ENCODE measurements around the gene VAT1.
"Not testable (repeated sequence)": the region's sequence is repeated elsewhere in the genome, so short reads cannot be mapped to it uniquely, and the experiment has no call there.

VAT1 gene

GRCh38 chr17:43003542-43004172, 18.5 kb downstream of the VAT1 start:
- no peak for DNase-seq

- not testable (repeated sequence) for DNase-seq
These were observed 21.3 kb downstream of the VAT1 start for GRCh38 chr17:43000894-43001293.

- no peak for DNase-seq
These were observed 23.1 kb downstream of the VAT1 start for GRCh38 chr17:42999003-42999525.

- DNase-seq, result peak; percentile 96 to 97
These were observed 23.9 kb downstream of the VAT1 start, which contains the start of gene RPL27 for GRCh38 chr17:42997984-42998938. RPL27 (plus strand) TSS chr17:42998419; CDS start chr17:42998751, 332 bp downstream.

GRCh38 chr17:42997390-42997983, 24.7 kb downstream of the VAT1 start:
- no peak for DNase-seq

- DNase-seq, result not testable (repeated sequence)
These were observed 28.3 kb downstream of the VAT1 start for GRCh38 chr17:42993913-42994312.

- DNase-seq, result no peak
These were observed 29.3 kb downstream of the VAT1 start for GRCh38 chr17:42992872-42993271.

GRCh38 chr17:42991471-42991870, 30.7 kb downstream of the VAT1 start:
- no peak for DNase-seq

- DNase-seq, result no peak
These were observed 32.2 kb downstream of the VAT1 start for GRCh38 chr17:42989726-42990652.

- no peak for DNase-seq
These were observed 33.0 kb downstream of the VAT1 start for GRCh38 chr17:42989141-42989540.

GRCh38 chr17:42985225-42985624, 37.0 kb downstream of the VAT1 start:
- DNase-seq, result no peak

GRCh38 chr17:42982266-42982665, 39.9 kb downstream of the VAT1 start:
- DNase-seq, result no peak

GRCh38 chr17:42980766-42981397, 41.3 kb downstream of the VAT1 start:
- DNase-seq, result peak; percentile 74 to 80

- peak; percentile 93 to 94 for DNase-seq
These were observed 41.9 kb downstream of the VAT1 start, which contains the start of gene RUNDC1 for GRCh38 chr17:42980274-42980765. RUNDC1 (plus strand) TSS chr17:42980565; CDS start chr17:42980577, 12 bp downstream.

GRCh38 chr17:42979511-42980273, 42.5 kb downstream of the VAT1 start, which contains the start of gene PTGES3L:
PTGES3L (minus strand) TSS chr17:42980080; CDS start chr17:42980053, 27 bp downstream.
- DNase-seq, result peak; percentile 34 to 47

- not testable (repeated sequence) for DNase-seq
These were observed 46.5 kb downstream of the VAT1 start for GRCh38 chr17:42975701-42976100.

- DNase-seq, result no peak
These were observed 46.9 kb downstream of the VAT1 start for GRCh38 chr17:42975265-42975664.

GRCh38 chr17:42973323-42973722, 48.9 kb downstream of the VAT1 start:
- not testable (repeated sequence) for DNase-seq

GRCh38 chr17:42971589-42971988, 50.6 kb downstream of the VAT1 start:
- no peak for DNase-seq

GRCh38 chr17:42969001-42969581, 53.1 kb downstream of the VAT1 start:
- DNase-seq, result no peak

Measured in activated CD4-positive, alpha-beta T cell treated with anti-CD3 and anti-CD28 coated beads, Interleukin-2, amount 50 U/mL, for 48 hours (primary cell).